ENCODE measurements around the gene WEE1. TPM values are rescaled to one million over a fixed set of nuclear protein-coding genes. Genes with fewer than 3 reads are reported as not detected.

The WEE1 gene
- total RNA-seq, 1 donor from 2014 or later, result 67.1 TPM

DNA sequence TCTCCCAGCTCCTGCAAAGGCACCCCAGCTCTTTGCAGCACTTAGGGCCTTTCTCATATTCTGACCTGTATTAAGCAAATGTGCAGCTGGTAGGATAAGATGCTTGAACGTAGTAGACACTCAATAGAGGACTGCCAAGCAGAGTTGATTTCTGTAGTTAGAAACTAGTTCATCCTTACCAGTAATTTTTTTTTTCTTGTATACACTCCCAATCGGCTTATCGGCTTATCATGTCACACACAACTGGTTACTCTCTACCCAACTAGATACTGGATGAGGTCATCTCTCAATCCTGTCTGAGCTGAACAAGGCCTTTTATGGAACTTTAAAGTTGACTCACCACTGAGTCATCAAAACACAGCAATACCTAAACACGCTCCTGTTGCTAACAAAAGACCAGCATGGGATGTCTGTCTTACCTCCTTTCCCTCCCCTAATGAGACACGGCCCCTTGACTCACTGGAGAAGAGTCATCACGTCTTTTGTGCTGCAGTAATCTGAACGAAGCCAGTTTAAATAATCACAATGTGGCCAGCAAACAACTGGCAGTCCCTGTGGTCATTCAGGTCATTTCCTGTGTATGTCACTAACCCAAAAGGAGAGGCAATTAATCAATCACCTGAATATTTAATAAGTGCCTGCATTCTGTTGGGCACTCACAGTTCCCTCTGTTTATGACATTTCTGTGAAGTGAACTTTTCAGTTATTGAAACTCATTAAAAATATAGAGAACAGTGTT, 7.5 kb upstream of the WEE1 start:
- intact Hi-C loops (cut with micrococcal nuclease), result no loop called here

DNA sequence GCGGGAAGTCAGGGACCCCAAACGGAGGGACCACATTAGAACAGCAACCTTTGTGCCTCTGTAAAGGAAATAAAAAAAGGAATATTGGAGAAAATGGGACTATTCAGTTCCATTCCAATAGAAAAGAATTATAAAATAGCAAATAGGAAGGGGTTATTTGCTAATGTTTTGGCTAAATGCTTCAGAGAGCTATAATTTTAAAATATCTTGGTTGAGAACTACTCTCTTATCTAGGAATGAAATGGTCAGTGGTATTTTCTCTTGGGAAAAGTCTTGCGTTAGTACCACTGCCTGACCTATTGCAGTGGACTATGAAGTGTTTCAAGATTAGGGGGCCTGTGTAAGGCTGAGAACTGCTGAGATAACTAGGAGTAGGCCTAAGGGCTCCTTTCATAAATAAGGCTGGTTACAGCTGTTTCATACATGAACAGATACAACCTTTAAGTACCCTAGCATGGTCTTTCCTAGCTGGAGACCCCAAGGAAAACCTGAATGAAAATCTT, 6.9 kb upstream of the WEE1 start:
- intact Hi-C loops (cut with micrococcal nuclease), result no loop called here

DNA sequence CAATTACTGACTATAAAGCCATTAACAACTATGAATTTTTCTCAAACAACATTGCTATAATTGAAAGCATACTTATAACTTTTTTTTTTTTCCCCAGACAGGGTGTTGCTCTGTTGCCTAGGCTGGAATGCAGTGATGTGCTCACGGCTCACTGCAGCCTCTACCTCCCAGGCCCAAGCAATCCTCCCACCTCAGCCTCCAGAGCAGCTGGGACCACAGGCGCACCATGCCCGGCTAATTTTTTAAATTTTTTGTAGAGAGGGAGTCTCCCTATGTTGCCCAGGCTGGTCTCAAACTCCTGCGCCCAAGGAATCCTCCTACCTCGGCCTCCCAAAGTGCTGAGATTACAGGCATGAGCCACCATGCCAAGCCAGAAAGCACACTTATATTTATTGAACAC, 6.1 kb upstream of the WEE1 start:
- intact Hi-C loops (cut with micrococcal nuclease), result no loop called here

DNA sequence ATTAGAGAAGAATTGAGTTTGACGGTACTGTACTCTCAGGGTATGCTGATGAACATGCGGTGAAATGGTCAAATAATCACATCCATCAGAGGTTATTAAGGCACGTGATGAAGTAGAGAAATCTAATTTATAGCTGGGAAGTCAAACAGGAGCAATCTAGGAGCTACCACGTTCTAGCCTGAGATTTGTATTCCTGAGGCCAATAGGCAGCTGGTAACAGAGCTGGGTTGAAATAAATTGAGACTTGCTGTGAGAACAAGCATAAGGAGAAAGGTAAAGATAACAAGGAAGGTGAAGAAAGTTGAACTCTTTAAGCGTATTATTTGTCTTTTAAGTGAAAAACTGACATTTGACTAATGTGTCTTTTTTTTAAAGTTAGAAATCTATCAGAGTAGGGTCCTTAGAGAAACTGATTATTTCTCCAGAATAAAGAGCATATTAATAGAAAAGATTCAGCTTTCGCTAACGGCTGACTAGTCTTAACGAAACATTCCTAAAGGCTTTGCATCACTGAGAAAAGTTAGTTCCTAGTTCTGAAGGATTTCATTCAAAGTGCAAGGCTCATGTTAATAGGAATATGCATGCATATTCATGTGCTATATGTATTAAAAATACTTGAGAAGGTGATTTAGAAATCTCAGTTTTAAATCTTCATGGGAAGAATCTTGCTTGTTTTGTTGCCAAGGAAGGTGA, 5.2 kb upstream of the WEE1 start:
- intact Hi-C loops (cut with micrococcal nuclease), result no loop called here

DNA sequence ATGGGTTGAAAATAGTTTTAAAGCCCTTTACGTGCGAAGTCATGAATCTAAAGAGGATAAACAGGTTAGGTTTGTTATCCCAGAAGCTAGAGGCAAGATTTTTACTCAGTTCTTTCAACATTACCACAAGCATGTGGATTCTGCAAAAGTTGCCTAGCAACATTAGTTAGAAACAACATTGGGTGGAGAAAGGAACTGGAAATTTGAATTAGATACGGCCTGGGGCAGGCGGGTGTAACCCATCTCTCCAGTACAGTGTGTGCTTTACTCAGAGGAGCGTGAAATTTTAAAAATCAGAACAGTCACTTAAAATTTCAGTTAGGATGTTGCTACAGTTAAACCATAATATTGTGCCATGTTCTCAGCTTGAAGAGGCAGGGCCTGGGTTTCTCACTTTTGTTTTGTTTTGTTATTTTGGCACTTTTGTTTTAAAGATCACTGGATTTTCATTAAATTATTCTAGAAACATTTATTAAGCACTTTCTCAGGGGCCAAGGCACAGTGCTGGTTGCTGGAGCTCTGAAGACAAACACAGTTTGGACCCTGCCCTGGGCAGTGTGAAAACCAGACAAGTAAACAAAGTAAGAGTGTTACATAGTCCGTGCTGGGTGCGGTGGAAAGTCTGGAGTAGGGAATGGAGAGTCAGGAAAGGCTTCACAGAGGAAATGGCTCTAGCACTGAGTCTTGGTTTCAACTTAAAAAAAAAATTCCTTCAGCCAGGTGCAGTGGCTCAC, 4.4 kb upstream of the WEE1 start:
- intact Hi-C loops (cut with micrococcal nuclease), result no loop called here

DNA sequence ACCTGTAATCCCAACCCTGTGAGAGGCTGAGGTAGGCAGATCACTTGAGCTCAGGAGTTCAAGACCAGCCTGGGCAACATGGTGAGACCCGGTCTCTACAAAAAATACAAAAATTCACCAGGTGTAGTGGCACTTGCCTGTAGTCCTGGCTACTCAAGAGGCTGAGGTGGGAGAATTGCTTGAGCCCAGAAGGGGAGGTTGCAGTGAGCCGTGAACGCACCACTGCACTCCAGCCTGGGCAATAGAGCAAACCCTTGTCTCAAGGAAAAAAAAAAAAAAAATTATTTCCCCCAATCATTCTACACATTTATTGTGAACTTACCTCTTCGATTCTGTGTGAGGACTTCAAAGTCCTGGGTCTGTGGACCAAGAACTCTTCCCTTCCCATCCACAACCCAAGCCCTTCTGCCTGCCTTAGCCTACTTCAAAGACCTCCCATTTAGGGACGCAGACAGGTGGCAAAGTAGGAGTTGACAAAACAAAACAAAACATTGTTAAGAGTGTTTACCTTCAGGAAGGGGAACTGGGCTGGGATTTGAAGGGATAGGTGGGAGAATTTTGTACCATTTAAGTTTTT, 3.8 kb upstream of the WEE1 start:
- intact Hi-C loops (cut with micrococcal nuclease), result loop anchor here (10.0 kb wide), 2 partner anchors 885 to 1235 kb away; partner anchors contain the start of genes EIF4G2, RPL27A and TRIM66

DNA sequence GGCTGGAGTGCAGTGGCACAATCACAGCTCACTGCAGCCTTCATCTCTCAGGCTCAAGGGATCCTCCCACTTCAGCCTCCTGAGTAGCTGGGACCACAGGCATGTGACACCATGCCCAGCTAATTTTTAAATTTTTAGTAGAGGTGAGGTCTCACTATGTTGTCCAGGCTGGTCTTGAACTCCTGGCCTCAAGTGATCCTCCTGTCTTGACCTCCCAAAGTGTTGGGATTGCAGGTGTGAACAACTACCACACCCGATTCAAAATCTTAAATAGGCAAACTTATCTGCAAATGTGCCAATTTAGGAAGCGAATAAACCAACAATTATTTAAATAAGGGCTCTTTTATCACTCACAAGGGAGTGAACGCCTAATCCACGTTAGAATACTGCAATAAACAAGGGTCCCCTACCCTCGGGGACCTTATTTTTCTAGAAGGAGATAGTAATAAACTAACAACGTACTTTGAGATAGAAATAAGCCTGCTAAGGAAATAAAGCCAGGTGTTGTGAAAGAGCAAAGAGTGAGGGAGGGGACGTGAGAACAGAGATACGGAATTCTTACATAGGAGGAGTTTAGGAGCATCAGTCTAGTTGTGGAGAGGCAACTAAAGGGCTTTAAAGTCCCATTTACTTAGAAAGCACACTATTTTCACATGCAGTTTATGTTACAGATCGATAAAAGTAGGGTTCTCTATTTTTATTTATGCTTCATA, 3.0 kb upstream of the WEE1 start:
- intact Hi-C loops (cut with micrococcal nuclease), result loop anchor here (10.0 kb wide), 2 partner anchors 886 to 1234 kb away; partner anchors contain the start of genes EIF4G2, RPL27A and TRIM66

DNA sequence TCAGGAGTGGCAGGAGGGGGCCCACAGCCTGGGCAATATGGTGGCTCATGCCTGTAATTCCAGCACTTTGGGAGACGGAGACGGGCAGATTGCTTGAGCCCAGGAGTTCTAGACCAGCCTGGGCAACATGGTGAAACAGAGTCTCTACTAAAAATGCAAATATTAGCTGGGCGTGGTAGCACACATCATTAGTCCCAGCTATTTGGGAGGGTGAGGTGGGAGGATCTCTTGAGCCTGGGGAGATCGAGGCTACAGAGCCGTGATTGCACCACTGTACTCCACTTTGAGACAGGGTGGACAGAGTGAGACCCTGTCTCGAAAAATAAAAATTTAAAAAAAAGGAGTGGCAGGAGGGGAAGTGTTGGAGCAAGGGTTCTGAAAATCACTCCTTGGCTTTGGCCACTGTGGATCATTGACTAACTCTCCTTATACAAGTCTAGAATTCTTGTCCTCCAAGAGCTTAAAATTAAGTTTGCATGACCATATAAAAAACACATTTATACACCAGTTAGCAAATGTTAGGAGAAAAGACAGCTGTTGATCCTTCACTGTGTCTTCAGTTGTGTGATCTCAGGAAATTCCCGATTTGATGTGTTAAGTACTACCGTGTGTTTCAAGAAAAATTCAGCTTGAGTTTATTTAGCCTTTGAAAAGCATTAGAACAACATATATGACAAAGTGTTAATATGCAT, 2.3 kb upstream of the WEE1 start:
- intact Hi-C loops (cut with micrococcal nuclease), result loop anchor here (10.0 kb wide), 2 partner anchors 886 to 1234 kb away; partner anchors contain the start of genes EIF4G2, RPL27A and TRIM66

DNA sequence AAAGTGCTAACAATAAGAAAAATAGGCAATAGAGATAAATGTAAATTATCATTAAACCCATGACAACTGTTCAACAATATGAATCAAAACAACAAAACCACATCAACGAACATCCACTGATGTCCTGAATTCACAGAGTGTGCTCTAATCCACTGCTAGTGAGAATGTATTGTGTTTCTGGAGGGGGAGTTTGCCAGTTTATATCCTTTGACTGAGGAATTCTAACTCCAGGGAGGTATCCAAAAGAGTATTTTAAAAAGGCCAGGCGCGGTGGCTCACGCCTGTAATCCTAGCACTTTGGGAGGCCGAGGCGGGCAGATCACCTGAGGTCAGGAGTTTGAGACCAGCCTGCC, 1.7 kb upstream of the WEE1 start:
- intact Hi-C loops (cut with micrococcal nuclease), result loop anchor here (2.0 to 10.0 kb wide), 5 partner anchors 257 to 1233 kb away; partner anchors contain the start of genes DENND5A, EIF4G2, RPL27A and TMEM41B

DNA sequence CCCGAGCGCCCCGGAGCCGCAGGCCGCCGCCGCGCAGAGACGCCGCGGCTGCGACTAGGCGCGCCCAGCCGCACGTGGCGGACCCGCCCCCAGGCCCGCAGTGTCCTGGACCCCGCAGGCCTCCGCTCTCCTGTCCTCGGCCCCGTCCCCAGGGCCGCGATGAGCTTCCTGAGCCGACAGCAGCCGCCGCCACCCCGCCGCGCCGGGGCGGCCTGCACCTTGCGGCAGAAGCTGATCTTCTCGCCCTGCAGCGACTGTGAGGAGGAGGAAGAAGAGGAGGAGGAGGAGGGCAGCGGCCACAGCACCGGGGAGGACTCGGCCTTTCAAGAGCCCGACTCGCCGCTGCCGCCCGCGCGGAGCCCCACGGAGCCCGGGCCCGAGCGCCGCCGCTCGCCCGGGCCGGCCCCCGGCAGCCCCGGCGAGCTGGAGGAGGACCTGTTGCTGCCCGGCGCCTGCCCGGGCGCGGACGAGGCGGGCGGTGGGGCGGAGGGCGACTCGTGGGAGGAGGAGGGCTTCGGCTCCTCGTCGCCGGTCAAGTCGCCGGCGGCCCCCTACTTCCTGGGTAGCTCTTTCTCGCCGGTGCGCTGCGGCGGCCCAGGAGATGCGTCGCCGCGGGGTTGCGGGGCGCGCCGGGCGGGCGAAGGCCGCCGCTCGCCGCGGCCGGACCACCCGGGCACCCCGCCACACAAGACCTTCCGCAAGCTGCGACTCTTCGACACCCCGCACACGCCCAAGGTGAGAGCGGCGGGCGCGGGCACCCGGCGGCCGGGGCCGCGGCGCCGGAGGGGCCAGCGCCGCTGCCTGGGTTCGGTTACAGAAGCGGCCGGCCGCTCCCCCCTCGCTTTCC, 528 bp downstream of the WEE1 start:
- intact Hi-C loops (cut with micrococcal nuclease), result loop anchor here (1.0 to 10.0 kb wide), 11 partner anchors 27 to 1231 kb away; partner anchors contain the start of genes DENND5A, EIF4G2, IPO7 and RPL27A

DNA sequence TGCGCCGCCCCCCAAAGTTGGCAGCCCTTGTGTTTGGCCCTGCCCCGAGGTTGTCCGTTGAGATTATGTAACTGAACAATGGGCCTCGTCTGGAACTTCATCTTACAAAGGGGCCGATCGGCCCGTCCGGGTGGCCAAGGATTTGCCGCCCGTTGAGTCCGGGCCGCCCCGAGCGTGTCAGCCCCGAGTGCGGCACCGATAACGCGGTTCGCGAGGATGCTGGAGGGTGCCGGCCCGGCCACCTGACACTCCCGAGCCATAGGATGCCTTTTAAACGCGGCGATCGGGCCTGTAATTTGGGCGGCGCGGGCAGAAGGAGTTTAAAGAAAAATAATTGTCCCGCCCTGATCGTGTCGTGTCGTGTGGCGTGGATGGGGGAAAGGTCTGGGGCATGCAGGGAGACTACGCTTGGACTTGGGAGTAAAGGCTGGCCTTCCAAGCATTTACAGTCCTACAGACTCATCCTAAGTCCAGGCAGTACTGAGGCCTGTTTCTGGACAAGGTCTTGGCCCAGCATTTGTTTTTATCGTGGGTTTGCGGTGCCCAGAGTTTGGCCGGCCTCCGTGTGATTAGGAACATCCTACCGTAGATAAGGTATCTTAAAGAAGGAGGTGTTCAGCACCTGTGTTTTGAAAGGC, 1.3 kb downstream of the WEE1 start:
- intact Hi-C loops (cut with micrococcal nuclease), result loop anchor here (2.0 to 10.0 kb wide), 3 partner anchors 40 to 1230 kb away; partner anchors contain the start of genes EIF4G2, RPL27A and TRIM66

DNA sequence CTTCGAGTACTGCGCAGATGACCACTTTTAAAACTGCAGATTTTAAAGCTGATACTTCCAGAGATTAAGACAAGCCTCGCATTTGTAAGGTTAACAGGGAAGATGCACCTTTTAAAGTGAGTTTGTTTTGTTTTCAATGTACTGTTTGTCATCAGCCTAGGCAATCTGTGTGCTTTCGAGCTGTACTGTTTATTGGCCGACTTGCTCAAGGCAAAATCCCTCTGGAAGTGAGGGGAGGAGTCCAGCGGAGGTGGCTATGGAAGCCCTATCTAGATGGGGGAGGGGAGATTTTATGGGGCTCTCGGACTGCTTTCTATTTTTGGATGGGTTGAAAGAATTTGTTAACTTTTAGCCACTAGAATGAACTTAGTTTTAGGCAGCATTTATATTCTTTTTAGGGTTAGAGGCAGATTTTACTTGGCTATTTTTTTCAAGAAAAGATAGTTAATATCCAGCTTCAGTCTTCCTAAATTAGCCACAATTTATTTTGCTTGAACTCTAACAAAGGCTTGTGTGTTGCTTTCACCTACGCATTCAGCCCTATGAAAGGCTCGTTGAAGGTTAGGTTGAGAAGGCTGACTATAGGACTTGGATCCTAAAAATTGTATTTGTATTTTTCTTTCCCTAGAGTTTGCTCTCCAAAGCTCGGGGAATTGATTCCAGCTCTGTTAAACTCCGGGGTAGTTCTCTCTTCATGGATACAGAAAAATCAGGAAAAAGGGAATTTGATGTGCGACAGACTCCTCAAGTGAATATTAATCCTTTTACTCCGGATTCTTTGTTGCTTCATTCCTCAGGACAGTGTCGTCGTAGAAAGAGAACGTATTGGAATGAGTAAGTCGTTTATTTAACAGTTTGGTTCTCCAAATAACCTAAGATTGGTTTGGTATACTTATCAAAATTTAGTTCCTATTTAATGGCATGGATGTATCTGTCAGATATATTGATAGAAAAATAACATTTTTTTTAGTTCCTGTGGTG, 2.1 kb downstream of the WEE1 start:
- intact Hi-C loops (cut with micrococcal nuclease), result loop anchor here (2.0 to 10.0 kb wide), 3 partner anchors 41 to 1229 kb away; partner anchors contain the start of genes EIF4G2, RPL27A and TRIM66

DNA sequence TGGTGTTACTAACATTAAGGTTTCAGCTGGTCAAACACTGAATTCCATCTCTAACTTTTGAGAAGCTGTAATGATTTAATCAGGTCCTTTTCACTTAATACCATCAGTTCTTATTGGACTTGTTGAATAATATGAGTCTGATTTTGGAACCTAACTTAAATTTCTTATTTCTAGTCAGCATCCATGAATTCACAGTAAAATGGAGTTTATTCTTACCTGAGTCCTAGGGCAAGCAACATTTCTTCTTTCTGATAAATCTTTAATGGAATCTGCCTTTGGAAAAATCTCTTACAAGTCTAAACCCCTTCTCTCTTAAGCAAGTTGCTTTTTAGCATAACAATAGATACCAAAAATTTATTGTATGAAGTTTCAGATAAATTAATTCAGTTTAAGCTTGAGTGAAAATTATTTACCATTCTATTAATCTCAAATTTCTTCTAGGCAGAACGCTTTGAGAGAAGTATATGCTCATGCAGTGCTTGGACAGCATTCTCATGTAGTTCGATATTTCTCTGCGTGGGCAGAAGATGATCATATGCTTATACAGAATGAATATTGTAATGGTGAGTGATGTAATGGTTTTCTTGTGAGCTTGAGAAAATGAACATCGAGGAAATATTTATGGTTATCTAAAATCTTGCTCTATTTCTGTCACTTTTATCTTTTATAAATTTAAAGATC, 3.4 kb downstream of the WEE1 start:
- intact Hi-C loops (cut with micrococcal nuclease), result loop anchor here (10.0 kb wide), 2 partner anchors 892 to 1228 kb away; partner anchors contain the start of genes EIF4G2, RPL27A and TRIM66

DNA sequence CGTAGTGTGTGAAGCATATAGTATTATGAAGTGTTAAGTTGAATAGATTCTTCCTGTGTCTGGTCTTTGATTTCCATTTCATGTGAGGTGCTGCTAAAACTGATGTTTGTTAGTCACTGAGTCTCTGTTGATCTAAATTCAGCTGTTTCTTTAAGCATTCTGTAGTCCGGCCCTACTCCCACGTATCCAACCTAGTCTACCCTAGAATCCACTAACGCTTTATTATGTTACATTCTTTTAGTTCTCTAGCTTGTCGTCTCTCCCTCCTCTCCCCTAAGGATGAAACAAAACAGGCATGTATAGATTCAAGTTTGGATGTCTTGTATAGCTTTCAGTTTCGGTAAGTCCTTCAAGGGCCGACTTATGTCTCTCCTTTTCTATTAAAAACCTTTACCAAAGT, 4.1 kb downstream of the WEE1 start:
- intact Hi-C loops (cut with micrococcal nuclease), result loop anchor here (10.0 kb wide), 2 partner anchors 893 to 1227 kb away; partner anchors contain the start of genes EIF4G2, RPL27A and TRIM66

DNA sequence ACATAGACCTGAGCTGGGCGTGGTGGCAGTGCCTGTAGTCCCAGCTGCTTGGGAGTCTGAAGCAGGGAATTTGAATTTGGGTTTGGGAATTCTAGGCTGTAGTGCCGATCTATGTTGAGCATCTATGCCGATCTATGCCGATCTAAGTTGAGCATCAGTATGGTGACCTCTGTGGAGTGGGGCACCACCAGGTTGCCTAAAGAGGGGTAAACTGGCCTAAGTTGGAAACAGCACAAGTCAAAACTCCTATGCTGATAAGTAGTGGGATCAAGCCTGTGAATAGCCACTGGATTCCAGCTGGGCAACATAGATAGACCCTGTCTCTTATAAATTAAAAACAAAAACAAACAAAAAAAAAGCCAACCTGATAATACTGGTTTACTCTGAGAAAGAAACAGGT, 7.4 kb downstream of the WEE1 start:
- intact Hi-C loops (cut with micrococcal nuclease), result no loop called here

DNA sequence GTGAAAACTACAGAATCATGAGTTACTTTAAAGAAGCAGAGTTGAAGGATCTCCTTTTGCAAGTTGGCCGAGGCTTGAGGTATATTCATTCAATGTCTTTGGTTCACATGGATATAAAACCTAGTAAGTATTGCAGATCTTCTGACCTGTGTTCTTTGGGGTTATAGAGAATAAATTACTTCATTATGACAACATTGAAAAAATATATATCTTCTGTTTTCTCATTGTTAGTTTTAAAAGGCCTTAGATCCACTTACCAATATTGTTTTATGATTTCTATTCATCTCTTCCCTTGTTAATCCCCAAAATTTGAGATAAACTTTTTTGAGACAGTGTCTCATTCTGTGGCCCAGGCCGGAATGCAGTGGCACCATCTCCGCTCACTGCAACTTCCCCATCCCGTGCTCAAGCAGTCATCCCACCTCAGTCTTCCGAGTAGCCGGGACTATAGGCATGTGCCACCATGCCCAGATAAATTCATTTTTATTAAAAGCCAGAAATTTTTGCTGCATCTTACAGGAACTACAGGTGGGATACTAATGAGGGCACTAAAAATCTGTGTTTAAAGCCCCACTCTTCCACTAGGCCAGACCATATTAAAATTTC, 8.2 kb downstream of the WEE1 start:
- intact Hi-C loops (cut with micrococcal nuclease), result no loop called here

Data from T-helper 2 cell treated with Interferon-gamma antibody and Interleukin-4, amounts not matched to agents 100 ng/mL and 5 ng/mL, for 36 hours (primary cell).